Measurements from ENCODE around the gene NEDD4L. TPM values are rescaled to one million over a fixed set of nuclear protein-coding genes. Genes with fewer than 3 reads are reported as not detected.

The NEDD4L gene
- total RNA-seq, 1 experiment from 2014 or later = 42.9 TPM

GRCh38 chr18:58300867-58301266, 256.8 kb downstream of the NEDD4L start:
- DNase-seq (ENCODE audit: low read depth, low spot score) (no peak), ATAC-seq (peak; percentile 70; the same call in 1 of the 2 replicates)
- ChIA-PET CTCF (interaction anchor here (0.6 kb wide), 1 partner anchor 15 kb away, joined by 3 read pairs; no protein-coding TSS in a partner anchor), POLR2A (no interaction called here)
- no peak overlapping the region for H3K4me3 ChIP-seq (ENCODE audit: low read depth in 2 of 2, low read length in 2 of 2)
- no peaks in the 10 kb centered on the region for H3K9me3 ChIP-seq (ENCODE audit: control insufficient read depth, insufficient read depth, low read depth, low read length)
- no peak overlapping the region for H3K27ac ChIP-seq (ENCODE audit: low read length)
- no peaks in the 10 kb centered on the region for H3K27me3 ChIP-seq (ENCODE audit: control insufficient read depth, insufficient read depth, low read length)
- intact Hi-C loops (cut with micrococcal nuclease; ENCODE audit: unreplicated experiment) (no loop called here), in situ Hi-C loops (cut with HindIII; ENCODE audit: low pct_unique_long_range_greater_than_20kb, low sequenced_read_pairs) (no loop called here)
- no peaks in the 10 kb centered on the region for H3K36me3 ChIP-seq (ENCODE audit: control insufficient read depth, insufficient read depth, low read length)
- H3K4me1 ChIP-seq (ENCODE audit: control insufficient read depth, insufficient read depth, low read length) = no peaks in the 10 kb centered on the region; the same call in 1 of the 2 replicates
- TF ChIP-seq SIN3A (IDR thresholded peaks at IDR 0.05; ENCODE audit: borderline replicate concordance, insufficient read depth, low read depth, low read length) = no peak
- no peak for TF ChIP-seq POLR2AphosphoS5 (IDR thresholded peaks at IDR 0.05; ENCODE audit: low read depth, low read length)
- no peak for TF ChIP-seq CTCF (IDR thresholded peaks at IDR 0.05)
- no peak for TF ChIP-seq TCF7L2 (IDR thresholded peaks at IDR 0.05; ENCODE audit: low read depth, low read length)
- TF ChIP-seq REST (IDR thresholded peaks at IDR 0.05; ENCODE audit: insufficient read depth in 1 of 2, low read depth in 2 of 2, low read length in 1 of 2) = no peak
- BruUV-seq (replicated peaks) = no TSS peak

GRCh38 chr18:58302811-58303210, 258.8 kb downstream of the NEDD4L start:
- TF ChIP-seq SIN3A (IDR thresholded peaks at IDR 0.05; ENCODE audit: borderline replicate concordance, insufficient read depth, low read depth, low read length) (no peak), POLR2AphosphoS5 (IDR thresholded peaks at IDR 0.05; ENCODE audit: low read depth, low read length) (no peak), REST (IDR thresholded peaks at IDR 0.05; ENCODE audit: insufficient read depth in 1 of 2, low read depth in 2 of 2, low read length in 1 of 2) (no peak), TCF7L2 (IDR thresholded peaks at IDR 0.05; ENCODE audit: low read depth, low read length) (no peak), CTCF (IDR thresholded peaks at IDR 0.05) (no peak)
- Histone ChIP-seq H3K9me3 (ENCODE audit: control insufficient read depth, insufficient read depth, low read depth, low read length) (no peaks in the 10 kb centered on the region), H3K27ac (ENCODE audit: low read length) (no peak overlapping the region), H3K27me3 (ENCODE audit: control insufficient read depth, insufficient read depth, low read length) (no peaks in the 10 kb centered on the region), H3K4me3 (ENCODE audit: low read depth in 2 of 2, low read length in 2 of 2) (no peak overlapping the region), H3K36me3 (ENCODE audit: control insufficient read depth, insufficient read depth, low read length) (no peaks in the 10 kb centered on the region), H3K4me1 (ENCODE audit: control insufficient read depth, insufficient read depth, low read length) (no peaks in the 10 kb centered on the region; the same call in 1 of the 2 replicates)
- no peak for ATAC-seq
- ChIA-PET CTCF (no interaction called here), POLR2A (no interaction called here)
- intact Hi-C loops (cut with micrococcal nuclease; ENCODE audit: unreplicated experiment) (no loop called here), in situ Hi-C loops (cut with HindIII; ENCODE audit: low pct_unique_long_range_greater_than_20kb, low sequenced_read_pairs) (no loop called here)
- no peak for DNase-seq (ENCODE audit: low read depth, low spot score)
- no TSS peak for BruUV-seq (replicated peaks)
